K562 (cell line): ENCODE measurements around the gene SPEF1. TPM values are rescaled to one million over a fixed set of nuclear protein-coding genes. Genes with fewer than 3 reads are reported as not detected.

Experiments
- CBX1 ChIP-seq: sonication (generic); IDR thresholded peaks from 2 replicates; pipeline ENCODE4 v1.6.1; 2016; ENCODE audit warnings: antibody characterized with exemption, low read depth, mild to moderate bottlenecking
- ERF ChIP-seq: fragments of 450-650 bp; formaldehyde crosslinking; IDR thresholded peaks from 2 replicates; pipeline ENCODE4 v1.4.0; 2020; ENCODE audit warnings: mild to moderate bottlenecking, mixed read lengths
- MGA ChIP-seq: fragments of 450-650 bp; IDR thresholded peaks from 2 replicates; pipeline ENCODE4 v1.6.1; 2016; ENCODE audit warnings: mild to moderate bottlenecking, moderate library complexity
- MLX ChIP-seq, 2 experiments: fragments of 450-650 bp in 1 of 2; sonication (generic) in 1 of 2; formaldehyde crosslinking; conservative IDR thresholded peaks; 2 replicates each; pipeline versions ENCODE4 v1.4.0 to v1.8.1; 2020 to 2022; ENCODE audit warnings: mild to moderate bottlenecking in 1 of 2, missing genetic modification reagents in 1 of 2
- SOX6 ChIP-seq: fragments of 450-650 bp; IDR thresholded peaks from 2 replicates; pipeline ENCODE4 v1.6.1; 2014; ENCODE audit warnings: mild to moderate bottlenecking
- SRSF9 ChIP-seq: fragments of 200-400 bp; formaldehyde crosslinking; IDR thresholded peaks from 2 replicates; pipeline ENCODE4 v1.6.1; 2017; ENCODE audit warnings: low read depth, low read length, borderline replicate concordance
- polyA plus RNA-seq, 8 experiments: library from polyadenylated mRNA; depleted of rRNA in 4 of 8; stranded (reverse) in 5 of 8; unstranded in 3 of 8; fragments of >200 nt; fragmentation: Nextera tagmentation in 2 of 8; fragmentation: Illumina TruSeq in 1 of 8; extraction: Ambion mirVana in 2 of 8; extraction: Trizol in 1 of 8; gene quantifications; 2 replicates each; pipeline versions ENCODE4 v1.2.1 to v1.2.3, GENCODE V29; 2011 to 2014; ENCODE audit warnings: inconsistent platforms in 1 of 8, missing spikeins in 1 of 8
- total RNA-seq, 7 experiments: library from RNA; depleted of rRNA in 6 of 7; stranded (reverse); fragments of >200 nt in 6 of 7; fragmentation: Illumina TruSeq in 2 of 7; extraction: Trizol in 2 of 7; gene quantifications; 2 replicates each; pipeline versions ENCODE4 v1.2.1 to v1.2.3, GENCODE V29; 2011 to 2021; ENCODE audit warnings: low replicate concordance in 1 of 7
- TF ChIP-seq, protein P1 (sequence below): fragments of 450-650 bp; conservative IDR thresholded peaks from 2 replicates; pipeline ENCODE4 v1.6.1; 2016; ENCODE audit warnings: missing genetic modification characterization, low read depth, mild to moderate bottlenecking, missing compliant biosample characterization, moderate library complexity

SPEF1 gene
- total and polyA plus RNA-seq, 9 of the 15 experiments (the other 6 are each of a cell fraction or from before 2014, with no cell fraction given) = not detected

GRCh38 chr20:3798908-3799248 is 17.6 kb upstream of the SPEF1 start (continued):
- no peak for TF ChIP-seq MGA
- TF ChIP-seq CBX1 = no peak
- TF ChIP-seq, protein P1, sequence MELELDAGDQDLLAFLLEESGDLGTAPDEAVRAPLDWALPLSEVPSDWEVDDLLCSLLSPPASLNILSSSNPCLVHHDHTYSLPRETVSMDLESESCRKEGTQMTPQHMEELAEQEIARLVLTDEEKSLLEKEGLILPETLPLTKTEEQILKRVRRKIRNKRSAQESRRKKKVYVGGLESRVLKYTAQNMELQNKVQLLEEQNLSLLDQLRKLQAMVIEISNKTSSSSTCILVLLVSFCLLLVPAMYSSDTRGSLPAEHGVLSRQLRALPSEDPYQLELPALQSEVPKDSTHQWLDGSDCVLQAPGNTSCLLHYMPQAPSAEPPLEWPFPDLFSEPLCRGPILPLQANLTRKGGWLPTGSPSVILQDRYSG (tag) = no peak
- TF ChIP-seq ERF (CRISPR knock-in tag) = no peak
- no peak for TF ChIP-seq MLX (CRISPR knock-in tag; conservative IDR thresholded peaks at IDR 0.05)
- TF ChIP-seq SRSF9 = no peak
- no peak for TF ChIP-seq SOX6
